CD4-positive, alpha-beta T cell treated with Interleukin-6 for 4 hours (primary cell): ENCODE measurements around the gene CPZ.
"Not testable (repeated sequence)": the region's sequence is repeated elsewhere in the genome, so short reads cannot be mapped to it uniquely, and the experiment has no call there.

ENCODE experiments used
- DNase-seq: peaks from one replicate; pipeline ENCODE4 v3.0.0-alpha.2; 2020; ENCODE audit warnings: mixed read lengths

CPZ gene

GRCh38 chr4:8641256-8641655 is 48.7 kb downstream of the CPZ start:
- DNase-seq = no peak

GRCh38 chr4:8641931-8642650 is 49.5 kb downstream of the CPZ start:
- no peak for DNase-seq

- no peak for DNase-seq
Measured at GRCh38 chr4:8642651-8643321, 50.2 kb downstream of the CPZ start.

- DNase-seq = no peak
Measured at GRCh38 chr4:8643441-8643840, 50.9 kb downstream of the CPZ start.

- DNase-seq = no peak
Measured at GRCh38 chr4:8643986-8644385, 51.4 kb downstream of the CPZ start.

- no peak for DNase-seq
Measured at GRCh38 chr4:8644461-8644891, 51.9 kb downstream of the CPZ start.

GRCh38 chr4:8644966-8645752 is 52.6 kb downstream of the CPZ start:
- no peak for DNase-seq

GRCh38 chr4:8645753-8646124 is 53.2 kb downstream of the CPZ start:
- DNase-seq = no peak

GRCh38 chr4:8646296-8647093 is 53.9 kb downstream of the CPZ start:
- no peak for DNase-seq

GRCh38 chr4:8647094-8647570 is 54.6 kb downstream of the CPZ start:
- no peak for DNase-seq

- DNase-seq = no peak
Measured at GRCh38 chr4:8647626-8648025, 55.1 kb downstream of the CPZ start.

- no peak for DNase-seq
Measured at GRCh38 chr4:8648296-8648695, 55.7 kb downstream of the CPZ start.

GRCh38 chr4:8648816-8649630 is 56.5 kb downstream of the CPZ start:
- DNase-seq = no peak

GRCh38 chr4:8649631-8650361 is 57.2 kb downstream of the CPZ start:
- DNase-seq = no peak

GRCh38 chr4:8651661-8652180 is 59.2 kb downstream of the CPZ start:
- no peak for DNase-seq

- DNase-seq = no peak
Measured at GRCh38 chr4:8652181-8653078, 59.9 kb downstream of the CPZ start.

- no peak for DNase-seq
Measured at GRCh38 chr4:8653326-8654000, 60.9 kb downstream of the CPZ start.

GRCh38 chr4:8654139-8654538 is 61.6 kb downstream of the CPZ start:
- DNase-seq = not testable (repeated sequence)
